ENCODE measurements around the gene DNAJB8.
A peak's percentile ranks its signal among the peaks of the same experiment; 100 is the strongest.

DNAJB8 gene

GRCh38 chr3:128466840-128467541 is at the start of gene DNAJB8:
Gene DNAJB8, minus strand, starts transcription at chr3:128466890. Its CDS starts 3,645 bp downstream, at chr3:128463245.
- DNase-seq, result no peak

GRCh38 chr3:128515967-128516366 is 49.3 kb upstream of the DNAJB8 start:
- DNase-seq, result no peak

- no peak for DNase-seq
Observed at GRCh38 chr3:128508852-128509251, 42.2 kb upstream of the DNAJB8 start.

- DNase-seq, result no peak
Observed at GRCh38 chr3:128506754-128507153, 40.1 kb upstream of the DNAJB8 start.

GRCh38 chr3:128505771-128506170 is 39.1 kb upstream of the DNAJB8 start:
- no peak for DNase-seq

GRCh38 chr3:128504963-128505730 is 38.5 kb upstream of the DNAJB8 start:
- no peak for DNase-seq

GRCh38 chr3:128504533-128504915 is 37.8 kb upstream of the DNAJB8 start:
- no peak for DNase-seq

- no peak for DNase-seq
Observed at GRCh38 chr3:128503751-128504532, 37.3 kb upstream of the DNAJB8 start.

- DNase-seq, result no peak
Observed at GRCh38 chr3:128503164-128503651, 36.5 kb upstream of the DNAJB8 start.

- no peak for DNase-seq
Observed at GRCh38 chr3:128502712-128503111, 36.0 kb upstream of the DNAJB8 start.

- no peak for DNase-seq
Observed at GRCh38 chr3:128501431-128501830, 34.7 kb upstream of the DNAJB8 start.

GRCh38 chr3:128500556-128500955 is 33.9 kb upstream of the DNAJB8 start:
- DNase-seq, result no peak

- no peak for DNase-seq
Observed at GRCh38 chr3:128499724-128500275, 33.1 kb upstream of the DNAJB8 start.

- no peak for DNase-seq
Observed at GRCh38 chr3:128498901-128499530, 32.3 kb upstream of the DNAJB8 start.

GRCh38 chr3:128498127-128498626 is 31.5 kb upstream of the DNAJB8 start:
- no peak for DNase-seq

GRCh38 chr3:128497305-128498126 is 30.8 kb upstream of the DNAJB8 start:
- peak; percentile 17 for DNase-seq

- DNase-seq, result no peak
Observed at GRCh38 chr3:128496602-128497304, 30.1 kb upstream of the DNAJB8 start.

GRCh38 chr3:128496019-128496601 is 29.4 kb upstream of the DNAJB8 start:
- no peak for DNase-seq

- no peak for DNase-seq
Observed at GRCh38 chr3:128495435-128495970, 28.8 kb upstream of the DNAJB8 start.

- no peak for DNase-seq
Observed at GRCh38 chr3:128494367-128494650, 27.6 kb upstream of the DNAJB8 start.

All from GDM1 (cell line).